ENCODE data around the gene SLC35F2. TPM values are rescaled to one million over a fixed set of nuclear protein-coding genes. Genes with fewer than 3 reads are reported as not detected.

Gene SLC35F2
- total and polyA plus RNA-seq, 10 donors: 5.0 to 9.1 (median 6.7) TPM

- intact Hi-C loops (cut with DNase I; ENCODE audit: low total_unique reads): no loop called here
- peaks cover 0 to 36% (median 3%) of the 10 kb centered on the region in 6 donors for H3K36me3 ChIP-seq
- H3K4me3 ChIP-seq: no peak overlapping the region
- DNase-seq: no peak
- 85 to 95% (median 91%) methylated on average over 7 of the region's 7 CpGs for WGBS, 5 donors
- no peak for TF ChIP-seq CTCF (IDR thresholded peaks at IDR 0.05 in 8 of 11, conservative IDR thresholded peaks at IDR 0.05 in 3 of 11)
- TF ChIP-seq POLR2AphosphoS5 (IDR thresholded peaks at IDR 0.05): no peak
- TF ChIP-seq POLR2A (IDR thresholded peaks at IDR 0.05): no peak
- H3K27ac ChIP-seq: no peak overlapping the region
- H3K9me3 ChIP-seq: peaks cover 0 to 6% (median 0%) of the 10 kb centered on the region in 8 donors
- H3K4me1 ChIP-seq: no peaks in the 10 kb centered on the region
- no peaks in the 10 kb centered on the region for H3K27me3 ChIP-seq (replicated peaks in 1 of 7)
These were observed 68.8 kb downstream of the SLC35F2 start for GRCh38 chr11:107789767-107790166.

- 88 to 97% (median 91%) methylated on average over 5 of the region's 5 CpGs for WGBS, 5 donors
- Histone ChIP-seq H3K9me3 (no peaks in the 10 kb centered on the region), H3K4me3 (no peak overlapping the region), H3K4me1 (no peaks in the 10 kb centered on the region), H3K27me3 (replicated peaks in 1 of 7) (no peaks in the 10 kb centered on the region), H3K27ac (no peak overlapping the region), H3K36me3 (peaks cover 0 to 17% (median 3%) of the 10 kb centered on the region in 6 donors)
- intact Hi-C loops (cut with DNase I; ENCODE audit: low total_unique reads): no loop called here
- no peak for DNase-seq
- TF ChIP-seq CTCF (IDR thresholded peaks at IDR 0.05 in 8 of 11, conservative IDR thresholded peaks at IDR 0.05 in 3 of 11) (no peak), POLR2A (IDR thresholded peaks at IDR 0.05) (no peak), POLR2AphosphoS5 (IDR thresholded peaks at IDR 0.05) (no peak)
These were observed 70.9 kb downstream of the SLC35F2 start for GRCh38 chr11:107787733-107788132.

- DNase-seq: no peak
- Histone ChIP-seq H3K9me3 (no peaks in the 10 kb centered on the region), H3K36me3 (no peaks in the 10 kb centered on the region), H3K4me1 (no peaks in the 10 kb centered on the region), H3K4me3 (no peak overlapping the region), H3K27me3 (replicated peaks in 1 of 7) (peaks cover 0 to 4% (median 0%) of the 10 kb centered on the region in 7 donors), H3K27ac (no peak overlapping the region)
- no peak for TF ChIP-seq POLR2AphosphoS5 (IDR thresholded peaks at IDR 0.05)
- TF ChIP-seq CTCF (IDR thresholded peaks at IDR 0.05 in 8 of 11, conservative IDR thresholded peaks at IDR 0.05 in 3 of 11): no peak
- no peak for TF ChIP-seq POLR2A (IDR thresholded peaks at IDR 0.05)
- 57 to 86% (median 71%) methylated on average over 5 of the region's 5 CpGs for WGBS, 5 donors
- intact Hi-C loops (cut with DNase I; ENCODE audit: low total_unique reads): no loop called here
These were observed 73.2 kb downstream of the SLC35F2 start for GRCh38 chr11:107785401-107785800.

GRCh38 chr11:107783121-107783520 is 75.5 kb downstream of the SLC35F2 start:
- Histone ChIP-seq H3K27ac (no peak overlapping the region), H3K27me3 (replicated peaks in 1 of 7) (peaks cover 0 to 4% (median 0%) of the 10 kb centered on the region in 7 donors), H3K36me3 (no peaks in the 10 kb centered on the region), H3K4me3 (no peak overlapping the region), H3K4me1 (no peaks in the 10 kb centered on the region), H3K9me3 (no peaks in the 10 kb centered on the region)
- no peak for DNase-seq
- TF ChIP-seq POLR2A (IDR thresholded peaks at IDR 0.05): no peak
- WGBS, 5 donors: 94 to 98% (median 96%) methylated on average over 4 of the region's 4 CpGs
- intact Hi-C loops (cut with DNase I; ENCODE audit: low total_unique reads): no loop called here

GRCh38 chr11:107780775-107781174 is 77.8 kb downstream of the SLC35F2 start:
- no peak for TF ChIP-seq POLR2A (IDR thresholded peaks at IDR 0.05)
- TF ChIP-seq CTCF (IDR thresholded peaks at IDR 0.05 in 8 of 11, conservative IDR thresholded peaks at IDR 0.05 in 3 of 11): no peak
- no peak for TF ChIP-seq POLR2AphosphoS5 (IDR thresholded peaks at IDR 0.05)
- WGBS, 5 donors: 43 to 52% (median 45%) methylated on average over 3 of the region's 3 CpGs
- Histone ChIP-seq H3K36me3 (no peaks in the 10 kb centered on the region), H3K27ac (no peak overlapping the region), H3K9me3 (no peaks in the 10 kb centered on the region), H3K27me3 (replicated peaks in 1 of 7) (peaks cover 0 to 4% (median 0%) of the 10 kb centered on the region in 7 donors), H3K4me3 (no peak overlapping the region), H3K4me1 (no peaks in the 10 kb centered on the region)
- DNase-seq: no peak
- intact Hi-C loops (cut with DNase I; ENCODE audit: low total_unique reads): no loop called here
